ENCODE measurements around the gene KLF9. TPM values are rescaled to one million over a fixed set of nuclear protein-coding genes. Genes with fewer than 3 reads are reported as not detected.

Gene KLF9
- total RNA-seq, 1 experiment from 2014 or later, result 0.26 TPM

- Histone ChIP-seq H2BK15ac (ENCODE audit: low read depth, low read length) (no peak overlapping the region), H3K56ac (ENCODE audit: insufficient read length, low read depth, low read length) (no peak overlapping the region), H3T11ph (ENCODE audit: low read length) (no peak overlapping the region), H3K4me1 (ENCODE audit: insufficient read depth, low read length) (peaks cover 5% of the 10 kb centered on the region; the same call in 1 of the 2 replicates), H3K79me2 (ENCODE audit: insufficient read depth, low read length) (no peaks in the 10 kb centered on the region), H3K4me2 (ENCODE audit: insufficient read depth, insufficient read length, low read length) (peak overlapping the region; percentile 61), H3K23ac (ENCODE audit: insufficient read length, low read depth, low read length) (no peak overlapping the region), H4K5ac (ENCODE audit: insufficient read length, low read depth, low read length) (no peak overlapping the region), H3K23me2 (ENCODE audit: insufficient read length, low read depth, low read length, poor library complexity, severe bottlenecking) (peaks cover 18% of the 10 kb centered on the region), H2BK5ac (ENCODE audit: insufficient read length, low read length) (no peak overlapping the region), H3K79me1 (ENCODE audit: insufficient read depth, low read depth, low read length, poor library complexity, severe bottlenecking) (no peaks in the 10 kb centered on the region), H3K14ac (ENCODE audit: insufficient read depth, low read length) (no peak overlapping the region), H2AK5ac (ENCODE audit: insufficient read length, low read length) (no peak overlapping the region), H3K27ac (ENCODE audit: insufficient read length, low read depth, low read length) (no peak overlapping the region), H4K20me1 (ENCODE audit: control insufficient read depth, insufficient read depth, insufficient read length) (no peaks in the 10 kb centered on the region), H2BK120ac (ENCODE audit: low read depth, low read length, poor library complexity, severe bottlenecking) (no peak overlapping the region), H3K18ac (ENCODE audit: insufficient read length, low read depth, low read length) (no peak overlapping the region), H2AFZ (ENCODE audit: low read length) (no peak overlapping the region), H3K4ac (ENCODE audit: low read depth, low read length) (no peak overlapping the region), H3K9ac (ENCODE audit: extremely low read depth, insufficient read length, low read length) (peak overlapping the region; percentile 35), H3K27me3 (ENCODE audit: insufficient read depth, low read length) (no peaks in the 10 kb centered on the region; the same call in 1 of the 2 replicates), H4K8ac (replicated peaks; ENCODE audit: insufficient read length, low read depth, low read length) (no peak overlapping the region), H2BK20ac (ENCODE audit: low read depth, low read length, poor library complexity, severe bottlenecking) (no peak overlapping the region), H4K91ac (ENCODE audit: insufficient read length, low read depth, low read length) (no peak overlapping the region), H2BK12ac (ENCODE audit: insufficient read length, low read depth, low read length) (no peak overlapping the region), H3K9me3 (ENCODE audit: control insufficient read depth, low read depth, low read length) (no peaks in the 10 kb centered on the region)
- DNase-seq, result peak; percentile 87
- Mint-ChIP-seq H3K27ac (peak overlapping the region in 1 of 3 experiments; percentile 57; a peak in 4 of 7 replicates), H3K36me3 (ENCODE audit: insufficient read depth in 1 of 3, low read depth in 3 of 3) (no peaks in the 10 kb centered on the region), H3K4me1 (peaks cover 19 to 28% of the 10 kb centered on the region in 2 experiments), H3K27me3 (ENCODE audit: low read depth) (peaks cover 57% of the 10 kb centered on the region), H3K4me3 (peak overlapping the region; percentile 78 to 94), H3K9me3 (no peaks in the 10 kb centered on the region)
- TF ChIP-seq CTCF (conservative IDR thresholded peaks at IDR 0.05), result no peak
- WGBS (ENCODE audit: extremely low coverage, insufficient read length, low lambda C conversion rate), result no CpG with 5 or more reads among the region's 32 CpGs
Observed at GRCh38 chr9:70420441-70421271, 6.2 kb upstream of the KLF9 start.

Data from H9 (cell line).